HepG2 (cell line): Measurements from ENCODE around the gene KLC4. TPM values are rescaled to one million over a fixed set of nuclear protein-coding genes. Genes with fewer than 3 reads are reported as not detected.
A peak's percentile ranks its signal among the peaks of the same experiment; 100 is the strongest.

Source experiments
- AGO1 ChIP-seq: fragments of 200-400 bp; formaldehyde crosslinking; IDR thresholded peaks from 2 replicates; pipeline ENCODE4 v1.6.1; 2017; ENCODE audit warnings: mild to moderate bottlenecking, low read depth, low read length, moderate library complexity; ENCODE audit not compliant: poor library complexity, severe bottlenecking
- ARNT ChIP-seq: fragments of 450-650 bp; IDR thresholded peaks from 2 replicates; pipeline ENCODE4 v1.6.1; 2017
- E2F1 ChIP-seq: sonication (generic); formaldehyde crosslinking; IDR thresholded peaks from 2 replicates; pipeline ENCODE4 v1.5.0; 2020; ENCODE audit warnings: missing genetic modification reagents
- ELF3 ChIP-seq: IDR thresholded peaks from 2 replicates; pipeline ENCODE4 v1.6.1; 2016; ENCODE audit warnings: missing genetic modification reagents, missing compliant biosample characterization
- FOXJ3 ChIP-seq: sonication (generic); formaldehyde crosslinking; IDR thresholded peaks from 2 replicates; pipeline ENCODE4 v1.4.0; 2020; ENCODE audit warnings: missing genetic modification reagents, mild to moderate bottlenecking, borderline replicate concordance
- GTF2F1 ChIP-seq: fragments of 150-350 bp; IDR thresholded peaks from 2 replicates; pipeline ENCODE4 v1.6.1; 2014; ENCODE audit warnings: low read length
- JUN ChIP-seq: sonication (generic); formaldehyde crosslinking; IDR thresholded peaks from 2 replicates; pipeline ENCODE4 v1.4.0; 2020; ENCODE audit warnings: mild to moderate bottlenecking, missing genetic modification reagents
- MYPOP ChIP-seq: sonication (generic); formaldehyde crosslinking; IDR thresholded peaks from 2 replicates; pipeline ENCODE4 v1.8.1; 2023; ENCODE audit warnings: mild to moderate bottlenecking, moderate library complexity, missing genetic modification reagents
- REL ChIP-seq: sonication (generic); formaldehyde crosslinking; conservative IDR thresholded peaks from 2 replicates; pipeline ENCODE4 v1.8.0; 2022; ENCODE audit warnings: mild to moderate bottlenecking, missing genetic modification reagents, moderate library complexity
- SMYD3 ChIP-seq: sonication (generic); formaldehyde crosslinking; IDR thresholded peaks from 2 replicates; pipeline ENCODE4 v1.8.1; 2023; ENCODE audit warnings: mild to moderate bottlenecking, missing genetic modification reagents
- SPEN ChIP-seq: sonication (generic); formaldehyde crosslinking; IDR thresholded peaks from 2 replicates; pipeline ENCODE4 v1.5.1; 2020; ENCODE audit warnings: low read depth, mild to moderate bottlenecking, missing genetic modification reagents
- SRSF4 ChIP-seq: fragments of 200-400 bp; formaldehyde crosslinking; IDR thresholded peaks from one replicate; pipeline ENCODE4 v1.6.1; 2018; ENCODE audit warnings: mild to moderate bottlenecking, low read depth, low read length, moderate library complexity; ENCODE audit not compliant: poor library complexity, severe bottlenecking
- SRSF9 ChIP-seq: fragments of 200-400 bp; formaldehyde crosslinking; IDR thresholded peaks from 2 replicates; pipeline ENCODE4 v1.6.1; 2018; ENCODE audit warnings: borderline replicate concordance, mild to moderate bottlenecking, low read depth, low read length; ENCODE audit not compliant: insufficient read depth, poor library complexity, severe bottlenecking
- TBP ChIP-seq: sonication (generic); formaldehyde crosslinking; IDR thresholded peaks from 2 replicates; pipeline ENCODE4 v1.5.0; 2020; ENCODE audit warnings: missing genetic modification reagents
- TMF1 ChIP-seq: sonication (generic); formaldehyde crosslinking; IDR thresholded peaks from 2 replicates; pipeline ENCODE4 v1.8.1; 2022; ENCODE audit warnings: low read depth, missing genetic modification reagents
- ZFAT ChIP-seq: sonication (generic); formaldehyde crosslinking; conservative IDR thresholded peaks from 2 replicates; pipeline ENCODE4 v1.8.1; 2023; ENCODE audit warnings: missing genetic modification reagents, inconsistent platforms
- ZMYM2 ChIP-seq: sonication (generic); formaldehyde crosslinking; IDR thresholded peaks from 2 replicates; pipeline ENCODE4 v1.8.0; 2022; ENCODE audit warnings: mild to moderate bottlenecking, missing genetic modification reagents
- ZNF3 ChIP-seq: IDR thresholded peaks from 2 replicates; pipeline ENCODE4 v1.7.0; 2017; ENCODE audit warnings: inconsistent platforms
- ZNF710 ChIP-seq: sonication (generic); formaldehyde crosslinking; IDR thresholded peaks from 2 replicates; pipeline ENCODE4 v1.5.0; 2020; ENCODE audit warnings: mild to moderate bottlenecking, missing genetic modification reagents, borderline replicate concordance
- ZNF781 ChIP-seq: sonication (generic); formaldehyde crosslinking; IDR thresholded peaks from 2 replicates; pipeline ENCODE4 v1.5.1; 2020; ENCODE audit warnings: borderline replicate concordance, mild to moderate bottlenecking, missing genetic modification reagents; ENCODE audit errors: not compliant biosample characterization
- ZNF891 ChIP-seq: sonication (generic); formaldehyde crosslinking; IDR thresholded peaks from 2 replicates; pipeline ENCODE4 v1.5.0; 2020; ENCODE audit warnings: mild to moderate bottlenecking, missing genetic modification reagents
- polyA plus RNA-seq, 8 experiments: library from polyadenylated mRNA; depleted of rRNA in 3 of 8; stranded (reverse) in 7 of 8; unstranded in 1 of 8; fragments of >200 nt; fragmentation: Illumina TruSeq in 4 of 8; extraction: Trizol in 4 of 8; gene quantifications; 2 replicates each; pipeline versions ENCODE4 v1.2.1 to v1.2.3, GENCODE V29; 2011 to 2016; ENCODE audit warnings: low read depth in 4 of 8, missing spikeins in 1 of 8, mixed read lengths in 1 of 8; ENCODE audit not compliant: insufficient read depth in 1 of 8
- total RNA-seq, 5 experiments: library from RNA; depleted of rRNA; stranded (reverse); fragments of >200 nt; fragmentation: Illumina TruSeq; extraction: Trizol; gene quantifications; 2 replicates each; pipeline ENCODE4 v1.2.3, GENCODE V29; 2016; ENCODE audit warnings: low read depth in 1 of 5
- TF ChIP-seq, protein P1 (sequence below): sonication (generic); formaldehyde crosslinking; IDR thresholded peaks from 2 replicates; pipeline ENCODE4 v1.9.0; 2022; ENCODE audit warnings: low read depth, missing genetic modification reagents
- TF ChIP-seq, protein P2 (sequence below): sonication (generic); formaldehyde crosslinking; IDR thresholded peaks from 2 replicates; pipeline ENCODE4 v1.5.0; 2020; ENCODE audit warnings: missing genetic modification reagents, mild to moderate bottlenecking, borderline replicate concordance

Gene KLC4
- total and polyA plus RNA-seq, 2 of the 13 experiments (the other 11 are each of a cell fraction or from before 2014, with no cell fraction given): 45.4 to 70.4 TPM

DNA sequence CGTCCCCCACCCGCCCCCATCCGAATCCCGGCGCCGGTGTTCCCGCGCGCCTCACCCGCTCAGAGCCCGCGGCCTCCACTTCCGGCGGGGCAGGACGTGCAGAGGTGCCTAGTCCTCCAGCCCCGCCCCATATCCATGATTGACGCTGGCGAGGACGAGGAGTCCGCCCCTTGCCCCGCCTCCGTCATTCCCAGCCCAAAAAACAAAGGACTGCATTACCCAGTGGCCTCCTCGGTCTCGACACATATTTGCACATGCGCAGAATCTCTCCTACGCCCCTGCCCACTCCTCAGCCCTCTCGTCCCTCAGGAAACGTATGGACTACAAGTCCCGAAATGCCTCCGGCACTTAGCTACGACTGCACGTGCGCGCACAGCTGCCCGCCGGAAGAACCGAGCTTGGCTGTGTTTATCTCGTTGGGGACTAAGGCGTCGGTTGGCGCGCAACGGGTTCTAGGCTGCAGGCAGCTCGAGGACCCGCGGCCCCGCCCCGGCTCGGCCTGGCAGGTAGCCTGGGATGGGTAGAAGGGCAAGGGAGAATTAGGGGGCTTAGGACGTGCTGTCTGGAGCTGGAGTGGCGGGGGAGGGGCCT, 45.5 kb upstream of the KLC4 start, which contains the start of the genes KLHDC3 and MEA1 (continued):
- TF ChIP-seq, protein P1, sequence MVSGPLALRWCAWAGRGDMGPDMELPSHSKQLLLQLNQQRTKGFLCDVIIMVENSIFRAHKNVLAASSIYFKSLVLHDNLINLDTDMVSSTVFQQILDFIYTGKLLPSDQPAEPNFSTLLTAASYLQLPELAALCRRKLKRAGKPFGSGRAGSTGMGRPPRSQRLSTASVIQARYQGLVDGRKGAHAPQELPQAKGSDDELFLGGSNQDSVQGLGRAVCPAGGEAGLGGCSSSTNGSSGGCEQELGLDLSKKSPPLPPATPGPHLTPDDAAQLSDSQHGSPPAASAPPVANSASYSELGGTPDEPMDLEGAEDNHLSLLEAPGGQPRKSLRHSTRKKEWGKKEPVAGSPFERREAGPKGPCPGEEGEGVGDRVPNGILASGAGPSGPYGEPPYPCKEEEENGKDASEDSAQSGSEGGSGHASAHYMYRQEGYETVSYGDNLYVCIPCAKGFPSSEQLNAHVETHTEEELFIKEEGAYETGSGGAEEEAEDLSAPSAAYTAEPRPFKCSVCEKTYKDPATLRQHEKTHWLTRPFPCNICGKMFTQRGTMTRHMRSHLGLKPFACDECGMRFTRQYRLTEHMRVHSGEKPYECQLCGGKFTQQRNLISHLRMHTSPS (CRISPR knock-in tag): 0 out of 2 replicates have a peak, but pooled peaks have one; percentile 17
- no peak for TF ChIP-seq SRSF9
- TF ChIP-seq ZNF891: no peak; the same call in 1 of the 2 replicates
- TF ChIP-seq ZNF3 (CRISPR knock-in tag): no peak
- TF ChIP-seq SRSF4: no peak
- peak; percentile 42; the same call in 1 of the 2 replicates for TF ChIP-seq FOXJ3 (CRISPR knock-in tag)
- TF ChIP-seq ARNT: no peak
- TF ChIP-seq E2F1 (CRISPR knock-in tag): peak; percentile 68
- TF ChIP-seq JUN (CRISPR knock-in tag): peak; percentile 30; the same call in 1 of the 2 replicates
- TF ChIP-seq ZNF781 (CRISPR knock-in tag): no peak
- TF ChIP-seq TBP (CRISPR knock-in tag): no peak
- TF ChIP-seq MYPOP (CRISPR knock-in tag): no peak
- no peak; the same call in 1 of the 2 replicates for TF ChIP-seq ZMYM2
- TF ChIP-seq ZFAT: no peak
- peak; percentile 59; the same call in 1 of the 2 replicates for TF ChIP-seq ELF3 (CRISPR knock-in tag)
- peak; percentile 89 for TF ChIP-seq SPEN (CRISPR knock-in tag)
- no peak for TF ChIP-seq REL (CRISPR knock-in tag)
- TF ChIP-seq ZNF710: no peak
- 0 out of 2 replicates have a peak, but pooled peaks have one; percentile 37 for TF ChIP-seq TMF1 (CRISPR knock-in tag)
- TF ChIP-seq GTF2F1: no peak
- peak; percentile 57 for TF ChIP-seq AGO1
- TF ChIP-seq, protein P2, sequence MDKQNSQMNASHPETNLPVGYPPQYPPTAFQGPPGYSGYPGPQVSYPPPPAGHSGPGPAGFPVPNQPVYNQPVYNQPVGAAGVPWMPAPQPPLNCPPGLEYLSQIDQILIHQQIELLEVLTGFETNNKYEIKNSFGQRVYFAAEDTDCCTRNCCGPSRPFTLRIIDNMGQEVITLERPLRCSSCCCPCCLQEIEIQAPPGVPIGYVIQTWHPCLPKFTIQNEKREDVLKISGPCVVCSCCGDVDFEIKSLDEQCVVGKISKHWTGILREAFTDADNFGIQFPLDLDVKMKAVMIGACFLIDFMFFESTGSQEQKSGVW (CRISPR knock-in tag): no peak
- TF ChIP-seq SMYD3: no peak; the same call in 1 of the 2 replicates
